ENCODE measurements around the gene TBC1D4.

The TBC1D4 gene

DNA sequence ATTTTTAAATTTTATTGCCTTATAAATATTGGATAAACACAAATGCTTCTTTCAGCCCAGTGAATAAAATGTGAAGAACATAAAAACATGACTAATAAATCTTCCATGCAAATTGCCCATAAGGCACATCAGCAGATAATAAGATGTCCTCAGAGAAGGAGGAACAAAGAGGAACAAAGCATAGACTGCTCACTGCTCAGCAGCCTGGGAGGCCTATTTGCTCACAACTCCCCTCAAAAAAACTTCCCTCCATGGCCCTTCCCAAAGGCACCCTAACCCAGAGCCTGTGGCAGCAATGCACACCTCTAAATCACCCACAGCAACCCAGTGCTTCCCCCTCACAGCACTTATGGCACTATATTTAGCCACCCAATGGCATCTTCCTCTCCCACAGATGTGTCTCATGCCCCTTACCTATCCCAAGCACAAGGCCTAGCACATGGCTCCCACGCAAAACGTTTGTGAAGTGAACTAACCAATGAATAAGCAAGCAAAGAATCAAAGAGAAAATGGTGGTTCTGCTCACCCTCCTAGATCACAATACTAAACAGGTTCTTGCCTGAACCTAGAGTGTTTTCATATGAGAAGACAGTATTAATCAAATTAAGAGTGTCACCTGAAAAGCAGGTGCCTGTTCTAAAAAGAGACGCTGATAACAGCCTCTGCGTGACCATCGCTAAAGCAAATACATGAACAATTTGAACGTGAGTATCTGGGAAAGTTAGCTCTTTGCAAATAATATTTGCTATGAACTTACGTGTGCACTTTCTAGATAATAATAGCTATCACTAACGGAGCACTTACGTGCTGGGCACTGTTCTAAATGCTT, 96.9 kb downstream of the TBC1D4 start:
- Histone ChIP-seq H3K36me3 (replicated peaks; ENCODE audit: insufficient read depth, low read length) (no peaks in the 10 kb centered on the region), H2AFZ (ENCODE audit: low read length) (no peak overlapping the region), H3K27me3 (replicated peaks; ENCODE audit: insufficient read depth, low read length) (no peaks in the 10 kb centered on the region), H3K4me3 (ENCODE audit: low read length) (no peak overlapping the region), H3K9ac (ENCODE audit: low read length) (no peak overlapping the region), H3K9me2 (replicated peaks; ENCODE audit: insufficient read depth, low read length) (no peaks in the 10 kb centered on the region), H3K79me2 (ENCODE audit: low read length) (no peaks in the 10 kb centered on the region), H4K20me1 (ENCODE audit: insufficient read depth, low read length) (no peaks in the 10 kb centered on the region), H3K4me2 (ENCODE audit: low read depth, low read length) (no peak overlapping the region), H3K4me1 (ENCODE audit: low read length) (no peaks in the 10 kb centered on the region), H3K9me3 (replicated peaks; ENCODE audit: insufficient read depth, low read length) (no peaks in the 10 kb centered on the region), H3K27ac (ENCODE audit: low read length) (no peak overlapping the region), H3F3A (ENCODE audit: insufficient read depth, low read length) (no peaks in the 10 kb centered on the region)
- TF ChIP-seq EZH2phosphoT487 (IDR thresholded peaks at IDR 0.05; ENCODE audit: low read length) (no peak), EZH2 (optimal IDR thresholded peaks at IDR 0.05; ENCODE audit: low read depth, low read length) (no peak)
- TF ChIP-seq, protein P1, sequence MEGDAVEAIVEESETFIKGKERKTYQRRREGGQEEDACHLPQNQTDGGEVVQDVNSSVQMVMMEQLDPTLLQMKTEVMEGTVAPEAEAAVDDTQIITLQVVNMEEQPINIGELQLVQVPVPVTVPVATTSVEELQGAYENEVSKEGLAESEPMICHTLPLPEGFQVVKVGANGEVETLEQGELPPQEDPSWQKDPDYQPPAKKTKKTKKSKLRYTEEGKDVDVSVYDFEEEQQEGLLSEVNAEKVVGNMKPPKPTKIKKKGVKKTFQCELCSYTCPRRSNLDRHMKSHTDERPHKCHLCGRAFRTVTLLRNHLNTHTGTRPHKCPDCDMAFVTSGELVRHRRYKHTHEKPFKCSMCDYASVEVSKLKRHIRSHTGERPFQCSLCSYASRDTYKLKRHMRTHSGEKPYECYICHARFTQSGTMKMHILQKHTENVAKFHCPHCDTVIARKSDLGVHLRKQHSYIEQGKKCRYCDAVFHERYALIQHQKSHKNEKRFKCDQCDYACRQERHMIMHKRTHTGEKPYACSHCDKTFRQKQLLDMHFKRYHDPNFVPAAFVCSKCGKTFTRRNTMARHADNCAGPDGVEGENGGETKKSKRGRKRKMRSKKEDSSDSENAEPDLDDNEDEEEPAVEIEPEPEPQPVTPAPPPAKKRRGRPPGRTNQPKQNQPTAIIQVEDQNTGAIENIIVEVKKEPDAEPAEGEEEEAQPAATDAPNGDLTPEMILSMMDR (IDR thresholded peaks at IDR 0.05; ENCODE audit: low read length), result no peak
- no peak for DNase-seq

DNA sequence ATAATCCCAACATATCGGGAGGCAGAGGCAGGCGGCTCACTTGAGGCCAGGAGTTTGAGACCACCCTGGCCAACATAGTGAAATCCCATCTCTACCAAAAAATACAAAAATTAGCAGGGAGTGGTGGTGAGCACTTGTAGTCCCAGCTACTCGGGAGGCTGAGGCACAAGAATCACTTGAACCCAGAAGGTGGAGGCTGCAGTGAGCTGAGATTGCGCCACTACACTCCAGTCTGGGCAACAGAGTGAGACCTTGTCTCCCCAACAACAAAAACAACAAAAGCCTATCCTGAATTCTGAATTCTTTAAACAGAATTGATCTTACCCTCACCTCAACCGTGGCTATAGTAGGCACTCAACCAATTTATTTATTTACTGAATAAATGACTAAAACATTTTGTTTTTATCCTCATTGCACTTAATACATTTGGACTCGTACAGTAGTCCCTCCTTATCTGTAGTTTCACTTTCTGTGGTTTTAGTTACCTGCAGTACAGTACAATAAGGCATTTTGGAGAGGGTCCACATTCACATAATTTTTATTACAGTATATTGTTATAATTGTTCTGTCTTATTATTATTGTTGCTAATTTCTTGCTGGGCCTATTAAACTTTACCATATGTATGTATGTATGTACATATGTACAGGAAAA, 98.8 kb downstream of the TBC1D4 start:
- H2AFZ ChIP-seq (ENCODE audit: low read length), result no peak overlapping the region
- H3K4me1 ChIP-seq (ENCODE audit: low read length), result no peaks in the 10 kb centered on the region
- no peaks in the 10 kb centered on the region for H3K79me2 ChIP-seq (ENCODE audit: low read length)
- H3K36me3 ChIP-seq (replicated peaks; ENCODE audit: insufficient read depth, low read length), result no peaks in the 10 kb centered on the region
- H3K27ac ChIP-seq (ENCODE audit: low read length), result no peak overlapping the region
- TF ChIP-seq, protein P1 (IDR thresholded peaks at IDR 0.05; ENCODE audit: low read length), result no peak
- TF ChIP-seq EZH2 (optimal IDR thresholded peaks at IDR 0.05; ENCODE audit: low read depth, low read length) (no peak), EZH2phosphoT487 (IDR thresholded peaks at IDR 0.05; ENCODE audit: low read length) (no peak)
- H3K4me2 ChIP-seq (ENCODE audit: low read depth, low read length), result no peak overlapping the region
- no peaks in the 10 kb centered on the region for H3K27me3 ChIP-seq (replicated peaks; ENCODE audit: insufficient read depth, low read length)
- no peaks in the 10 kb centered on the region for H3K9me3 ChIP-seq (replicated peaks; ENCODE audit: insufficient read depth, low read length)
- H3K9ac ChIP-seq (ENCODE audit: low read length), result no peak overlapping the region
- H3F3A ChIP-seq (ENCODE audit: insufficient read depth, low read length), result no peaks in the 10 kb centered on the region
- no peaks in the 10 kb centered on the region for H4K20me1 ChIP-seq (ENCODE audit: insufficient read depth, low read length)
- DNase-seq, result peak; percentile 13
- no peaks in the 10 kb centered on the region for H3K9me2 ChIP-seq (replicated peaks; ENCODE audit: insufficient read depth, low read length)
- no peak overlapping the region for H3K4me3 ChIP-seq (ENCODE audit: low read length)

DNA sequence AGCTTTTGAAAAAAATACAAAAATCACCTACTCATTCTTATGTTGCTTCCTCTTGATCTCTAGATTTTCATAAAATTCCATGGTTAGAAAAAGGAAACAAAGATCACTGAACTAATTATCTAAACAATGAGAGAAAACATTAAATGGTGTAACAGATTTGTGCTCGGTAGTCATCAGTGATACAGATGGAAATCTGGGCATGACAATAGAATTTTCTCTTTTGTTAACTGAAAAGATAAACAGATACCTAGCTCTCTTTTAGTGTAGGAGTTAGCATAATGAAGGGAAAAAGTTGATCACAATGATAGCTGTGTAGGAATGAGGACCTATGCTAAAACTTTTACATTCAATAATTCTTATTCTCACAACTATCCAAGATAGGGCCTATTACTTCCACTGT, 103.7 kb downstream of the TBC1D4 start:
- Histone ChIP-seq H3K27me3 (replicated peaks; ENCODE audit: insufficient read depth, low read length) (no peaks in the 10 kb centered on the region), H3K27ac (ENCODE audit: low read length) (no peak overlapping the region), H3K9ac (ENCODE audit: low read length) (no peak overlapping the region), H3K4me3 (ENCODE audit: low read length) (no peak overlapping the region), H3F3A (ENCODE audit: insufficient read depth, low read length) (no peaks in the 10 kb centered on the region), H3K4me2 (ENCODE audit: low read depth, low read length) (no peak overlapping the region), H4K20me1 (ENCODE audit: insufficient read depth, low read length) (no peaks in the 10 kb centered on the region), H3K36me3 (replicated peaks; ENCODE audit: insufficient read depth, low read length) (no peaks in the 10 kb centered on the region), H3K79me2 (ENCODE audit: low read length) (no peaks in the 10 kb centered on the region), H2AFZ (ENCODE audit: low read length) (no peak overlapping the region), H3K9me3 (replicated peaks; ENCODE audit: insufficient read depth, low read length) (no peaks in the 10 kb centered on the region), H3K9me2 (replicated peaks; ENCODE audit: insufficient read depth, low read length) (no peaks in the 10 kb centered on the region), H3K4me1 (ENCODE audit: low read length) (no peaks in the 10 kb centered on the region)
- no peak for DNase-seq
- TF ChIP-seq EZH2 (optimal IDR thresholded peaks at IDR 0.05; ENCODE audit: low read depth, low read length) (no peak), EZH2phosphoT487 (IDR thresholded peaks at IDR 0.05; ENCODE audit: low read length) (no peak)
- TF ChIP-seq, protein P1 (IDR thresholded peaks at IDR 0.05; ENCODE audit: low read length), result no peak
